ENCODE data around the gene CFB. TPM values are rescaled to one million over a fixed set of nuclear protein-coding genes. Genes with fewer than 3 reads are reported as not detected.

CFB gene
- total RNA-seq, 1 donor from 2014 or later = not detected

GRCh38 chr6:31898383-31899011 lies 47.4 kb upstream of the CFB start:
- Mint-ChIP-seq H3K27me3 (ENCODE audit: low read depth) (peaks cover 3% of the 10 kb centered on the region), H3K4me3 (peak overlapping the region; percentile 95), H3K27ac (ENCODE audit: unreplicated experiment) (peak overlapping the region; percentile 76), H3K9me3 (no peaks in the 10 kb centered on the region), H3K4me1 (peaks cover 44% of the 10 kb centered on the region), H3K36me3 (ENCODE audit: low read depth) (peaks cover 1% of the 10 kb centered on the region)
- DNase-seq (ENCODE audit: low read depth, low spot score) = no peak
- TF ChIP-seq, protein P1, sequence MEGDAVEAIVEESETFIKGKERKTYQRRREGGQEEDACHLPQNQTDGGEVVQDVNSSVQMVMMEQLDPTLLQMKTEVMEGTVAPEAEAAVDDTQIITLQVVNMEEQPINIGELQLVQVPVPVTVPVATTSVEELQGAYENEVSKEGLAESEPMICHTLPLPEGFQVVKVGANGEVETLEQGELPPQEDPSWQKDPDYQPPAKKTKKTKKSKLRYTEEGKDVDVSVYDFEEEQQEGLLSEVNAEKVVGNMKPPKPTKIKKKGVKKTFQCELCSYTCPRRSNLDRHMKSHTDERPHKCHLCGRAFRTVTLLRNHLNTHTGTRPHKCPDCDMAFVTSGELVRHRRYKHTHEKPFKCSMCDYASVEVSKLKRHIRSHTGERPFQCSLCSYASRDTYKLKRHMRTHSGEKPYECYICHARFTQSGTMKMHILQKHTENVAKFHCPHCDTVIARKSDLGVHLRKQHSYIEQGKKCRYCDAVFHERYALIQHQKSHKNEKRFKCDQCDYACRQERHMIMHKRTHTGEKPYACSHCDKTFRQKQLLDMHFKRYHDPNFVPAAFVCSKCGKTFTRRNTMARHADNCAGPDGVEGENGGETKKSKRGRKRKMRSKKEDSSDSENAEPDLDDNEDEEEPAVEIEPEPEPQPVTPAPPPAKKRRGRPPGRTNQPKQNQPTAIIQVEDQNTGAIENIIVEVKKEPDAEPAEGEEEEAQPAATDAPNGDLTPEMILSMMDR (conservative IDR thresholded peaks at IDR 0.05) = no peak

DNA sequence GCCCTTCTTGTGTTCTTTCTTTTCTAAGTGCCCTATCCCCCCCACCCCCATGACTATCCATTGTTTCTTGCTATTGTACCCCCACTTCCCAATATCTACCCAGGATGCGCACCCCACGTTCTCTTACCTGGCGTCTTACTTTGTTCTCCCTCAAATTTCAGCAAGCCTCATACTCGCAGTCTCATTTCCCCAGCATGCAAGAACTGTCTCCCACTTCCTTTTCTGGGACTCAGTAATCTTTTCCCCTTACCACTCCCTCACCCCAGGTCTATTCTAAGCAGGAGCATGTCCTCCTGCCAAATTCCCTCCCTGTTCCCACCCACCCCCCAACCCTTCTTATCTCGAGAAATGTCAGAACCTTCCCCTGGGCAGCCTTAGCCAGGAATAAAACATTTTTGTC lies 46.7 kb upstream of the CFB start:
- H3K9me3 Mint-ChIP-seq = no peaks in the 10 kb centered on the region
- peaks cover 3% of the 10 kb centered on the region for H3K27me3 Mint-ChIP-seq (ENCODE audit: low read depth)
- no peak for DNase-seq (ENCODE audit: low read depth, low spot score)
- TF ChIP-seq, protein P1 (conservative IDR thresholded peaks at IDR 0.05) = no peak
- peaks cover 44% of the 10 kb centered on the region for H3K4me1 Mint-ChIP-seq
- no peak overlapping the region for H3K27ac Mint-ChIP-seq (ENCODE audit: unreplicated experiment)
- H3K36me3 Mint-ChIP-seq (ENCODE audit: low read depth) = no peaks in the 10 kb centered on the region
- H3K4me3 Mint-ChIP-seq = peak overlapping the region; percentile 95

DNA sequence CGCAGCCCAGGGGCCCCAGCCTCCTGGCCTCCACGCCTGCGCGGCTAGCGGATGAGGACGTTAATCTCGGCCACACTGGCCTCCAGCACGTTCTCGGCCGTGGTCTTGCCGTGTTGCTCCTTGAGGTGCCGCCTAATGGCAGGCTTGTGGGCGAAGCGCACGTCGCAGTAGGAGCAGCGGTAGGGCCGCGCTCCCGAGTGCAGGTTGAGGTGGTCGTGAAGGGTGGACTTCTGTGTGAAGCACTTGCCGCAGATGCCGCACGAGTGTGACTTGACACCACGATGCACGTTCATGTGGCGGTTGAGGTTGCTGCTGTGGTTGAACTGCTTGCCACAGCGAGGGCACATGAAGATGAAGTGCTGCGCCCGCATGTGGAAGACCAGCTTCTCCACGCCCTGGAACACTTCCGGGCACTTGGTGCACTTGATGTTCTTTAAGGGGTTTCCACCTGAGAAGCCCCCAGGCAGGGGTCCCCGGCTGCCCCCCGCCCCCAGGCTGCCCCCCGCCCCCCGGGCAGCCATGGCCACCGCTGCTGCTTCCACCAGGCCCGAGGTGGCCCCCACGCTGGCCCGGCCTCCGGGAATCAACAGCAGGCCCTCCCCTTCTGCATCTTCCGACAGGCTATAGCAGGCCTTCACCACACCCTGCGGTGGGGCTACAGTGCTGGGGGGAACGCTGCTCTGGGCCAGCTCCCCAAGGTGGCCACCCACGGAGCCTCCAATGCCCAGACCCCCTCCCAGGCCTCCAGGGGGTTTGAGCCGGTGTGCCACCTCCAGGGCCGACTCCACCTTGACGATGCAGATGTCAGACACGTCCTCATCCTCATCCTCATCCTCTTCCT lies 45.8 kb upstream of the CFB start:
- Mint-ChIP-seq H3K27me3 (ENCODE audit: low read depth) (peaks cover 6% of the 10 kb centered on the region), H3K4me3 (peak overlapping the region; percentile 95), H3K9me3 (no peaks in the 10 kb centered on the region), H3K4me1 (peaks cover 44% of the 10 kb centered on the region), H3K27ac (ENCODE audit: unreplicated experiment) (no peak overlapping the region), H3K36me3 (ENCODE audit: low read depth) (no peaks in the 10 kb centered on the region)
- no peak for DNase-seq (ENCODE audit: low read depth, low spot score)
- TF ChIP-seq, protein P1 (conservative IDR thresholded peaks at IDR 0.05) = no peak

DNA sequence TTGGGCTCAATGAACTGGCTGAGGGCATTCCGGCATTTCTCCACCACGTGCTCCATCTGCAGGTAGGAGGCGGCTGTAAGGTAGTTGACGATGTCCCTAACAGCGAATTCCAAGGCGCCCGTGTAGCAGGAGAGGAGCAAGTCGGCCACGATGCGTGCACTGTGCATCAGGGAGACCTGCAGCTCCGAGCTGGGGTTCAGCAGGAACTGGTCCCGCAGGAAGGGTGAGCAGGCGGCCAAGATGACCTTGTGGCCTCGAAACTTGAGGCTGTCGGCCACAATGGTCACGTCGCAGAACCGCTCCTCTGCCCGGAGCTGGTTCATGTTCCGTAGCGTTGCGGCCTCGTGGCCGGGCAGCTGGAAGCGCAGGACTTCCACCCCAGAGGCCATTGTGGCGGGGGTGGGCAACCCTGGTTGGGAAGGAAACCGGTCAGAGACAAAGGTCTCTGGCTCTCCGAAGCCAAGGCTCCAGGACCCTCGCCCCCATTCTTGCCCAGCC lies 44.9 kb upstream of the CFB start:
- Mint-ChIP-seq H3K27me3 (ENCODE audit: low read depth) (peaks cover 7% of the 10 kb centered on the region), H3K27ac (ENCODE audit: unreplicated experiment) (peak overlapping the region; percentile 27), H3K4me3 (peak overlapping the region; percentile 89), H3K36me3 (ENCODE audit: low read depth) (no peaks in the 10 kb centered on the region), H3K4me1 (peaks cover 39% of the 10 kb centered on the region), H3K9me3 (no peaks in the 10 kb centered on the region)
- TF ChIP-seq, protein P1 (conservative IDR thresholded peaks at IDR 0.05) = no peak
- no peak for DNase-seq (ENCODE audit: low read depth, low spot score)

GRCh38 chr6:31901415-31901952 lies 44.4 kb upstream of the CFB start:
- TF ChIP-seq, protein P1 (conservative IDR thresholded peaks at IDR 0.05) = no peak
- no peak for DNase-seq (ENCODE audit: low read depth, low spot score)
- no peaks in the 10 kb centered on the region for H3K9me3 Mint-ChIP-seq
- no peaks in the 10 kb centered on the region for H3K36me3 Mint-ChIP-seq (ENCODE audit: low read depth)
- H3K27me3 Mint-ChIP-seq (ENCODE audit: low read depth) = peaks cover 13% of the 10 kb centered on the region
- peak overlapping the region; percentile 89 for H3K4me3 Mint-ChIP-seq
- peaks cover 39% of the 10 kb centered on the region for H3K4me1 Mint-ChIP-seq
- no peak overlapping the region for H3K27ac Mint-ChIP-seq (ENCODE audit: unreplicated experiment)

All from neural crest cell (in vitro differentiated cells).